HG03558 (cell line): ENCODE data around the gene GCHFR.

Source experiments
- ATAC-seq: cut with Tn5 transposase; IDR thresholded peaks from one replicate; pipeline ENCODE4 v1.9.1; 2021; ENCODE audit warnings: moderate number of reproducible peaks; ENCODE audit not compliant: unreplicated experiment; ENCODE audit errors: extremely low read depth

The GCHFR gene

GRCh38 chr15:40763801-40764628 is at the start of gene GCHFR:
Gene GCHFR (plus strand): TSS chr15:40764068. CDS start chr15:40764181, 113 bp downstream.
- no peak for ATAC-seq

DNA sequence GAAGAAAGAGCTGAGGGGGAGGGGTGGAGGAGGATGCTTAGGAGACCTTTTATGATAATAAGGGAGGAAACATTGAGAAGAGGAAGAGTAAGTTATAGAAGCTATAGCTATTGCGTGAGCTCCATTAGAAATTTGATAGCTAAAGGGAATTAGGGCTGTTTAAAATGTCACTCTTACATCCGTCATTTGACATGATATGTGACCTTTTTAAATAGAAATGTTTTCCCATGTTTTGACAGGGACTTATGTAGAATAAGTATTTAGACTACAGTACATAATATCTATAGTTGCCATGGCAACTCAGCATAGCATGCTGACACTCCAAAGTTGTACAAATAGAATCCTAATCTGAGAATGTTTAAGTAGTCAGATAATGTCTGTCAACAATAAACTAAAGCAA is 49.7 kb upstream of the GCHFR start:
- ATAC-seq: no peak

GRCh38 chr15:40716165-40716564 is 47.7 kb upstream of the GCHFR start:
- no peak for ATAC-seq

GRCh38 chr15:40721701-40722100 is 42.2 kb upstream of the GCHFR start:
- no peak for ATAC-seq

- no peak for ATAC-seq
Observed at GRCh38 chr15:40722354-40722753, 41.5 kb upstream of the GCHFR start.

DNA sequence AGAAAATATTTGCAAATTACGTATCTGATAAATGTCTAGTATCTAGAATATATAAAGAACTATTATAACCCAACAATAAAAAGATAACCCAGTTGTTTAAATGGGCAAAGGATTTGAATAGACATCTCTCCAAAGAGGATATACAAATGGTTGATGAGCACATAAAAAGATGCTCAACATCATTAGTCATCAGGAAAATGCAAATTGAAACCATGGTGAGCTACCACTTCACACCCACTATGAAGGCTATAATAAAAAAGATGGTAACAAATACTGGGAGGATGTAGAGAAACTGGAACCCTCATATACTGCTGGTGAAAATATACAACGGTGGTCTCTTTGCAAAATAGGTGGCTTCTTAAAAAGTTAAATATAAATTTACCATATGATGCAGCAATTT is 40.9 kb upstream of the GCHFR start:
- ATAC-seq: no peak

- ATAC-seq: no peak
Observed at GRCh38 chr15:40723919-40724318, 39.9 kb upstream of the GCHFR start.

- no peak for ATAC-seq
Observed at GRCh38 chr15:40731034-40731433, 32.8 kb upstream of the GCHFR start.

GRCh38 chr15:40736575-40736974 is 27.3 kb upstream of the GCHFR start:
- ATAC-seq: no peak

DNA sequence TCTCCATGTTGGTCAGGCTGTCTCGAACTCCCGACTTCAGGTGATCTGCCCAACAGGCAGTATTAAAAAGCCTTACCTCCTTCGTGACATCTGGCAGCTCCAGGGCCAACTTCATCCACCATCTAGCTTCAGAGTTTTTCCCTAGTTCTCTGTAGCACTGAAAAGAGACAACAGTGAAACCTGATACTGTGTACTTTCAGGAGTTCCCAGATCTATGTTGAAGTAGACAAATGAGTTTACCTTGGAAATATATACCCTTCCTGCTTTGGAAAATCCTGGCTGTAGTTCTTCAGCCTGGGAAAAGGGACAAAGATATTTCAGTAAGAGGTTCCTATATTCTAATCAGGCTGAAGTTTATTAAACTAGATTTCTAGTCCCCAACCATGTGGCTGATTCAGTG is 26.8 kb upstream of the GCHFR start:
- no peak for ATAC-seq

DNA sequence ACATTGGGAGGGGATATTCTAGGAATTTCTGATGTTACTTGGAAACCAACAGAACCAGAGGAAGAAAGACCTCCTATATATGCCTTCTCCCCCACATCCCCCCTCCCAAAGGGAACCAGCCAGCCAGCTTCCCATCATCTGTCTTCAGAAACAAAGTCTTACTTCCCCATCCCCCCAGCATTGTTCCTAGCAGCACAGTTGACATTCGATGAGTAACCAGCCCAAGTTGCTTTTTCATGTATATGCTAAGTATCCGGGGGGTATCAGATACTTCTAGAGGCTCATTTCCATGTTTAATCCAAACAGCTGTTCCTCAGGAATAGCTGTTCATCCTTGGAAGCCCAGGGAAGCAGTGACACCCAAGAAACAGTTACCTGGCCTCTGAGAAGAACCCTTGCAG is 24.8 kb upstream of the GCHFR start:
- no peak for ATAC-seq

GRCh38 chr15:40739854-40740253 is 24.0 kb upstream of the GCHFR start:
- no peak for ATAC-seq

GRCh38 chr15:40743485-40743901 is 20.4 kb upstream of the GCHFR start:
- no peak for ATAC-seq

- no peak for ATAC-seq
Observed at GRCh38 chr15:40743921-40744814, 19.7 kb upstream of the GCHFR start.

DNA sequence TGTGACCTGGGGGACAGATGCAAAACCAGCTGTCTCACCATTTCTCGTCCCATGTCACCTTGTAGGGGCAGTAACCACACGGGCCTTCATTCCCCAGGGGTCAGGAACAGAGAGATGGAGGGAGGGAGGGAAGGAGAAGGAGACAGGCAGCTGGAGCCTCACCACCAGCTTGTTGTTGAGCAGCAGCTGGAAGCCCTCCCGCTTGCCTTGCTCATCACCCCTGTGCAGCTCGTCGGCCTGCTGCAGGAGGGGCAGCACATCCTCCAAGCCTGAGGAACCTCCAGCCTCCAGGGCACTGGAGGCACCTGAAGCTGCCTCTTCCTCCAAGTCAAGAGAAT is 19.1 kb upstream of the GCHFR start:
- ATAC-seq: no peak

DNA sequence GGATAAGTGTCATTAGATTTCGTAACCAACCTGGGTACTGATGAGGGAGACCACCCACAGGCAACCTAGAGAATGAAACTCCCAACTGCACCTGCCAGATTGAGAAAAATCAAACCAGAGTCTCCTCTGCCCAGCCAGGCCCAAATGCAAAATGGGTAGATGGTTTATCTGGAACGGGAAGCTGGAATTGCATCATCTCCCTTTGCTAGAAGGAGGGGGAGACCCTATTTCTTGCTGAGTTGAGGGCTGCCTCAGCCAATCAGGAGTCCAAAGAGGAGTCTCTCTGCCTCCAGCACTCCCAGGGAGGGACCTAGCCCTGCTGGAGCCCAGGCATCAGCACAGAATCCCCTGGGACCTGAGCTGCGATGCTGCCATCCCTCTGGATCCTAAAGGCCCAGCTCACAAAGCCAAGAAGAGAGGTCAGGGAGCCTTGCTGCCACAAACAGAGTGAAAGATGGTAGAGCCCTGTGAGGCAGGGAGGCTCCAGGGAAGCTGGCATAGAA is 16.9 kb upstream of the GCHFR start:
- ATAC-seq: no peak

GRCh38 chr15:40747685-40748631 is 15.9 kb upstream of the GCHFR start:
- no peak for ATAC-seq

DNA sequence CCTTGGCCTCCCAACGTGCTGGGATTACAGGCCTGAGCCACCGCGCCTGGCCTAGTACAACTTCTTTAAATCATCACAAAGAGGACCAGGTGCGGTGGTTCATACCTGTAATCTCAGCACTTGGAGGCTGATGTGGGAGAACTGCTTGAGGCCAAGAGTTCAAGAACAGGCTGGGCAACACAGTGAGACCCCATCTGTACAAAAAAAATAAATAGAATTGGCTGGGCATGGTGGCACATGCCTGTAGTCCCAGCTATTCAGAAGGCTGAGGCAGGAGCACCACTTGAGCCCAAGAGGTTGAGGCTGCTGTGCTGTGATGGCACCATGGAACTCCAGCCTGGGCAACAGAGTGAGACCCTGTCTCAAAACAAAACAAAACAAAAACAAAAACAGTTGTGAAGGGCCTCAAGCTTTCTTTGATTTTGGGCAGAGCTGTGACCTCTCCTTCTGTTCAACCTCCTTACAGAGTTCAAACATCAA is 14.7 kb upstream of the GCHFR start:
- ATAC-seq: no peak

GRCh38 chr15:40750885-40751284 is 13.0 kb upstream of the GCHFR start:
- no peak for ATAC-seq

DNA sequence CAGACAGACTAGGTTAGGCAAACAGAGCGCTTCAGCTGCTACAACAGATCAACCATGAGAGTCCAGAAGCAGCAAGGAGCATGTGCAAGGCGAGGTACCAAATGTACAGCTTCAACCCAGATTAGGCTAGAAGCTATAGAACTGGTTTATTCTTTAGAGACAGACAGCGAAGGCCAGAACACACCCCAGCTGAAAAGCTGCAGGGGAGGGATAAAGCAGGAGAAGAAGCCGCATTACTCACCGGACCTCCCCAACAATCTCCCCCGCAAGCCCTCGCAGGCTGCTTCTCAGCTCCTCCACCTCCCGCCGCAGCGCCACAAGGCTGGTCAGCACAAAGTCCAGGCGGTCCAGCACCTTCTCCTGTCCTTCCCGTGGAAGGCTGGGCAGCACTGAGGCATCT is 12.1 kb upstream of the GCHFR start:
- ATAC-seq: no peak
